Measurements from ENCODE around the gene HNRNPUL1.

HNRNPUL1 gene

GRCh38 chr19:41307090-41307875 lies 43.1 kb downstream of the HNRNPUL1 start:
- in situ Hi-C loops (cut with HindIII; ENCODE audit: low sequenced_read_pairs): no loop called here

- in situ Hi-C loops (cut with HindIII; ENCODE audit: low sequenced_read_pairs): no loop called here
These were observed 43.8 kb downstream of the HNRNPUL1 start for GRCh38 chr19:41307954-41308449.

GRCh38 chr19:41308450-41309179 lies 44.4 kb downstream of the HNRNPUL1 start:
- in situ Hi-C loops (cut with HindIII; ENCODE audit: low sequenced_read_pairs): no loop called here

- in situ Hi-C loops (cut with HindIII; ENCODE audit: low sequenced_read_pairs): no loop called here
These were observed 45.2 kb downstream of the HNRNPUL1 start for GRCh38 chr19:41309180-41310032.

- in situ Hi-C loops (cut with HindIII; ENCODE audit: low sequenced_read_pairs): no loop called here
These were observed 46.1 kb downstream of the HNRNPUL1 start, which contains the start of gene CCDC97 for GRCh38 chr19:41310033-41310831. Gene CCDC97 (plus strand): TSS chr19:41310172. CDS start chr19:41310311, 139 bp downstream.

GRCh38 chr19:41311072-41311471 lies 46.9 kb downstream of the HNRNPUL1 start:
- in situ Hi-C loops (cut with HindIII; ENCODE audit: low sequenced_read_pairs): no loop called here

- in situ Hi-C loops (cut with HindIII; ENCODE audit: low sequenced_read_pairs): no loop called here
These were observed 47.4 kb downstream of the HNRNPUL1 start for GRCh38 chr19:41311613-41312012.

- in situ Hi-C loops (cut with HindIII; ENCODE audit: low sequenced_read_pairs): no loop called here
These were observed 52.2 kb downstream of the HNRNPUL1 start for GRCh38 chr19:41316306-41316920.

GRCh38 chr19:41318696-41319499 lies 54.7 kb downstream of the HNRNPUL1 start:
- in situ Hi-C loops (cut with HindIII; ENCODE audit: low sequenced_read_pairs): no loop called here

GRCh38 chr19:41319500-41320184 lies 55.5 kb downstream of the HNRNPUL1 start:
- in situ Hi-C loops (cut with HindIII; ENCODE audit: low sequenced_read_pairs): no loop called here

GRCh38 chr19:41320185-41320518 lies 56.0 kb downstream of the HNRNPUL1 start:
- in situ Hi-C loops (cut with HindIII; ENCODE audit: low sequenced_read_pairs): no loop called here

GRCh38 chr19:41320568-41320967 lies 56.4 kb downstream of the HNRNPUL1 start:
- in situ Hi-C loops (cut with HindIII; ENCODE audit: low sequenced_read_pairs): no loop called here

- in situ Hi-C loops (cut with HindIII; ENCODE audit: low sequenced_read_pairs): no loop called here
These were observed 57.0 kb downstream of the HNRNPUL1 start for GRCh38 chr19:41321204-41321599.

GRCh38 chr19:41321600-41322270 lies 57.6 kb downstream of the HNRNPUL1 start:
- in situ Hi-C loops (cut with HindIII; ENCODE audit: low sequenced_read_pairs): no loop called here

GRCh38 chr19:41322451-41322850 lies 58.3 kb downstream of the HNRNPUL1 start:
- in situ Hi-C loops (cut with HindIII; ENCODE audit: low sequenced_read_pairs): no loop called here

GRCh38 chr19:41323023-41323422 lies 58.9 kb downstream of the HNRNPUL1 start:
- in situ Hi-C loops (cut with HindIII; ENCODE audit: low sequenced_read_pairs): no loop called here

GRCh38 chr19:41323430-41324125 lies 59.4 kb downstream of the HNRNPUL1 start:
- in situ Hi-C loops (cut with HindIII; ENCODE audit: low sequenced_read_pairs): no loop called here

Data from DLD1 (cell line).